Common myeloid progenitor, CD34-positive (primary cell): ENCODE measurements around the gene DNMT3A.

ENCODE experiments used
- CTCF ChIA-PET: fragments of 350-600 bp; sonication (Branson Sonifier 250); formaldehyde crosslinking; loops from one replicate; lab custom pipeline; 2021; ENCODE audit warnings: antibody characterized with exemption; lab: Charles Lee
- POLR2A ChIA-PET: fragments of 350-600 bp; sonication (Branson Sonifier 250); formaldehyde crosslinking; loops from one replicate; lab custom pipeline; 2021; ENCODE audit warnings: antibody characterized with exemption; lab: Charles Lee
- DNase-seq, 3 donors: peaks; one replicate each; pipeline versions ENCODE4 v3.0.0 to v3.0.0-alpha.2; 2013
- H3K27ac ChIP-seq, 2 experiments: 1 replicate in 1 of 2; 2 replicates in 1 of 2; pipeline ENCODE4 v1.7.0; 2013; ENCODE audit warnings: inconsistent platforms in 2 of 2, low read length in 2 of 2, mild to moderate bottlenecking in 2 of 2, low read depth in 1 of 2, moderate library complexity in 1 of 2; ENCODE audit not compliant: severe bottlenecking in 2 of 2, insufficient read depth in 1 of 2, poor library complexity in 1 of 2
- H3K27me3 ChIP-seq, 5 experiments: replicated peaks in 2 of 5; 1 replicate in 3 of 5; 2 replicates in 2 of 5; pipeline versions ENCODE4 v1.6.1 to v1.7.0; 2013; ENCODE audit warnings: low read length in 4 of 5, mild to moderate bottlenecking in 2 of 5, moderate library complexity in 2 of 5, inconsistent platforms in 1 of 5; ENCODE audit not compliant: insufficient read depth in 5 of 5, control insufficient read depth in 4 of 5
- H3K36me3 ChIP-seq, 4 experiments: 1 replicate in 2 of 4; 2 replicates in 2 of 4; pipeline versions ENCODE4 v1.6.1 to v1.7.0; 2013; ENCODE audit warnings: low read length in 3 of 4, control low read depth in 1 of 4, mild to moderate bottlenecking in 1 of 4; ENCODE audit not compliant: control insufficient read depth in 4 of 4, insufficient read depth in 4 of 4
- H3K4me1 ChIP-seq, 4 experiments: 1 replicate in 3 of 4; 2 replicates in 1 of 4; pipeline versions ENCODE4 v1.6.1 to v1.7.1; 2013; ENCODE audit warnings: low read length in 3 of 4, mild to moderate bottlenecking in 3 of 4, control low read depth in 1 of 4, inconsistent platforms in 1 of 4, moderate library complexity in 1 of 4; ENCODE audit not compliant: control insufficient read depth in 4 of 4, insufficient read depth in 4 of 4; ENCODE audit errors: control extremely low read depth in 1 of 4
- H3K4me3 ChIP-seq, 7 experiments: 1 replicate in 4 of 7; 2 replicates in 3 of 7; pipeline versions ENCODE4 v1.5.1 to v1.7.0; 2013; ENCODE audit warnings: mild to moderate bottlenecking in 7 of 7, low read length in 6 of 7, moderate library complexity in 6 of 7, inconsistent platforms in 2 of 7, low read depth in 2 of 7, control low read depth in 1 of 7; ENCODE audit not compliant: insufficient read depth in 4 of 7, control insufficient read depth in 1 of 7; ENCODE audit errors: extremely low read depth in 1 of 7
- H3K9me3 ChIP-seq, 5 experiments: 1 replicate in 4 of 5; 2 replicates in 1 of 5; pipeline versions ENCODE4 v1.6.1 to v1.7.1; 2013; ENCODE audit warnings: low read length in 4 of 5, mild to moderate bottlenecking in 2 of 5, inconsistent platforms in 1 of 5, low read depth in 1 of 5, moderate library complexity in 1 of 5; ENCODE audit not compliant: control insufficient read depth in 4 of 5, insufficient read depth in 2 of 5; ENCODE audit errors: control extremely low read depth in 1 of 5
- WGBS: methylation state at CpG from one replicate; pipeline ENCODE4 v1.1.5; 2013; ENCODE audit not compliant: insufficient coverage; 5-methylcytosine and 5-hydroxymethylcytosine counted together

The DNMT3A gene

DNA sequence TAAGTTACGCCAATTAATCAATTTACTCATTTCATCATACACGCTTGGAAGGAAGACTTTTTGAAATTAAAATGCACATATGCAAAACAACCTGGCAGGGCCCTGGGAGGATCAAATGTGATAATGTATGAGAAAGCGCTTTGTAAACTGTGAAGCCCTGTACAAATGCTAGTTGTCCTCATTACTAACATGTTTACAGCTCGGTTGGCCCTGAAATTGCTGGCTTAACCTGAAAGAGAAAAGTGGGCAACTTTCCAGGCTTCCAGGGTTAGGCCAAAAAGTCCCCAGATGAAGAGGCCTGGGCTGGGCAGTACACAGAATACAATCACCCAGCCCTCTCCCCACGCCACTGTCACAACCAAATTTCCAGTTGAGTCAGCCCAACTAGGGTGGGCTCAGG, 60.2 kb downstream of the DNMT3A start:
- POLR2A ChIA-PET: no interaction called here
- CTCF ChIA-PET: interaction anchor here (12.1 kb wide), 1 partner anchor 11 kb away, joined by 112 read pairs; no protein-coding TSS in a partner anchor

GRCh38 chr2:25280051-25280687, 61.6 kb downstream of the DNMT3A start:
- DNase-seq: no peak
- no peak overlapping the region for H3K4me3 ChIP-seq
- H3K27ac ChIP-seq: no peak overlapping the region
- H3K9me3 ChIP-seq: no peaks in the 10 kb centered on the region
- CTCF ChIA-PET: interaction anchor here (5.3 to 12.1 kb wide), 2 partner anchors 13 to 27 kb away, joined by 41 to 112 read pairs; no protein-coding TSS in a partner anchor
- H3K27me3 ChIP-seq: no peaks in the 10 kb centered on the region
- POLR2A ChIA-PET: interaction anchor here (1.6 kb wide), 1 partner anchor 11 kb away, joined by 7 read pairs; no protein-coding TSS in a partner anchor
- 79% methylated on average over 5 of the region's 10 CpGs for WGBS
- peaks cover 0 to 24% (median 15%) of the 10 kb centered on the region in 4 experiments for H3K36me3 ChIP-seq
- H3K4me1 ChIP-seq: peaks cover 17 to 62% (median 58%) of the 10 kb centered on the region in 4 experiments

More for the DNA sequence above, 60.2 kb downstream of the DNMT3A start:
- Histone ChIP-seq H3K36me3 (peaks cover 0 to 24% (median 15%) of the 10 kb centered on the region in 4 experiments), H3K4me1 (peaks cover 17 to 62% (median 58%) of the 10 kb centered on the region in 4 experiments), H3K4me3 (no peak overlapping the region), H3K27me3 (no peaks in the 10 kb centered on the region), H3K27ac (no peak overlapping the region), H3K9me3 (no peaks in the 10 kb centered on the region)
- WGBS: 87% methylated on average over 3 of the region's 5 CpGs
- DNase-seq: no peak

- WGBS: 3% methylated on average over 9 of the region's 12 CpGs
- Histone ChIP-seq H3K27ac (peak overlapping the region in 1 of 2 experiments; percentile 57), H3K4me1 (peaks cover 17 to 66% (median 63%) of the 10 kb centered on the region in 4 experiments), H3K27me3 (no peaks in the 10 kb centered on the region), H3K4me3 (peak overlapping the region in 3 of 7 experiments; percentile 0 to 32 (median 1)), H3K9me3 (no peaks in the 10 kb centered on the region), H3K36me3 (peaks cover 0 to 24% (median 15%) of the 10 kb centered on the region in 4 experiments)
- CTCF ChIA-PET: interaction anchor here (0.7 to 12.1 kb wide), 8 partner anchors 14 to 97 kb away, joined by 3 to 112 read pairs (median 7); no protein-coding TSS in a partner anchor
- peak; percentile 58 to 90 (median 86) for DNase-seq
- POLR2A ChIA-PET: interaction anchor here (0.6 to 1.6 kb wide), 2 partner anchors 12 to 72 kb away, joined by 3 to 7 read pairs; no protein-coding TSS in a partner anchor
Observed at GRCh38 chr2:25279091-25279651, 62.6 kb downstream of the DNMT3A start.

GRCh38 chr2:25276569-25277465, 64.9 kb downstream of the DNMT3A start:
- peak; percentile 71 to 86 (median 82) for DNase-seq
- H3K4me3 ChIP-seq: peak overlapping the region in 5 of 7 experiments; percentile 6 to 58 (median 56)
- H3K4me1 ChIP-seq: peaks cover 22 to 79% (median 75%) of the 10 kb centered on the region in 4 experiments
- no peaks in the 10 kb centered on the region for H3K9me3 ChIP-seq
- 2% methylated on average over 51 of the region's 60 CpGs for WGBS
- peak overlapping the region; percentile 75 to 83 for H3K27ac ChIP-seq
- no peaks in the 10 kb centered on the region for H3K27me3 ChIP-seq
- H3K36me3 ChIP-seq: peaks cover 0 to 16% (median 11%) of the 10 kb centered on the region in 4 experiments
- ChIA-PET POLR2A (interaction anchor here (0.6 to 1.7 kb wide), 8 partner anchors 9 to 62 kb away, joined by 3 to 7 read pairs (median 3); no protein-coding TSS in a partner anchor), CTCF (interaction anchor here (0.7 to 12.1 kb wide), 21 partner anchors 9 to 290 kb away, joined by 3 to 112 read pairs (median 5); no protein-coding TSS in a partner anchor)

DNA sequence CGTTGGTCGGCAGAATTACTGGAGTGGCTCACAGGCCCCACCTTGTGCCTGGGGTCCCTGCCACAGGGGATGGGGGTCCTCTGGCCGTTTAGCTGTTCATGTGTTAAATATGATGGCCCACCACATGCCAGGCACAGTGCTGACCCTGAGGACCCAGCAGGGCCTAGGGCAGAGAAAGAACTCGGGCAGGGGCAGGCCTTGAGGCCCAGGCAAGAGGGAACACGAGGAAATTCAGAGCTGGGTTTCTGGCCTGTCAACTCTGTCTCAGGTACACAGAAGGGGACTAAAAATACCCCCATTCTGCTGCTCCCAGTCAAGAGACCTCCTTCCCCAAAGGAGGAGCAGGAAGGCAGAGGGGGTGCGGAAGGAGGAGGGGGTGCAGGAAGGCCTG, 66.2 kb downstream of the DNMT3A start:
- Histone ChIP-seq H3K4me1 (peaks cover 22 to 76% (median 73%) of the 10 kb centered on the region in 4 experiments), H3K4me3 (peak overlapping the region in 1 of 7 experiments; percentile 18), H3K9me3 (no peaks in the 10 kb centered on the region), H3K36me3 (peaks cover 0 to 14% (median 8%) of the 10 kb centered on the region in 4 experiments), H3K27ac (peak overlapping the region; percentile 75 to 83), H3K27me3 (no peaks in the 10 kb centered on the region)
- WGBS: 11% methylated on average over 4 of the region's 6 CpGs
- ChIA-PET POLR2A (interaction anchor here (1.1 to 1.7 kb wide), 3 partner anchors 10 to 60 kb away, joined by 3 to 7 read pairs (median 3); no protein-coding TSS in a partner anchor), CTCF (interaction anchor here (1.3 to 12.1 kb wide), 6 partner anchors 8 to 87 kb away, joined by 4 to 112 read pairs (median 21); no protein-coding TSS in a partner anchor)
- peak in 1 of 3 donors; percentile 45 for DNase-seq

- no peaks in the 10 kb centered on the region for H3K9me3 ChIP-seq
- H3K27ac ChIP-seq: peak overlapping the region; percentile 75 to 83
- CTCF ChIA-PET: interaction anchor here (0.7 to 12.1 kb wide), 5 partner anchors 11 to 137 kb away, joined by 3 to 112 read pairs (median 4); no protein-coding TSS in a partner anchor
- no peaks in the 10 kb centered on the region for H3K27me3 ChIP-seq
- POLR2A ChIA-PET: no interaction called here
- DNase-seq: peak; percentile 78 to 93 (median 93)
- H3K4me3 ChIP-seq: peak overlapping the region in 1 of 7 experiments; percentile 18
- H3K4me1 ChIP-seq: peaks cover 22 to 72% (median 70%) of the 10 kb centered on the region in 4 experiments
- H3K36me3 ChIP-seq: peaks cover 0 to 16% (median 12%) of the 10 kb centered on the region in 4 experiments
- WGBS: 75% methylated on average over 17 of the region's 27 CpGs
Observed at GRCh38 chr2:25274868-25275574, 66.7 kb downstream of the DNMT3A start.
